Measurements from ENCODE around the gene NIN. TPM values are rescaled to one million over a fixed set of nuclear protein-coding genes. Genes with fewer than 3 reads are reported as not detected.

The NIN gene
- total RNA-seq, 4 donors from 2014 or later: 22.7 to 32.2 (median 28.5) TPM

DNA sequence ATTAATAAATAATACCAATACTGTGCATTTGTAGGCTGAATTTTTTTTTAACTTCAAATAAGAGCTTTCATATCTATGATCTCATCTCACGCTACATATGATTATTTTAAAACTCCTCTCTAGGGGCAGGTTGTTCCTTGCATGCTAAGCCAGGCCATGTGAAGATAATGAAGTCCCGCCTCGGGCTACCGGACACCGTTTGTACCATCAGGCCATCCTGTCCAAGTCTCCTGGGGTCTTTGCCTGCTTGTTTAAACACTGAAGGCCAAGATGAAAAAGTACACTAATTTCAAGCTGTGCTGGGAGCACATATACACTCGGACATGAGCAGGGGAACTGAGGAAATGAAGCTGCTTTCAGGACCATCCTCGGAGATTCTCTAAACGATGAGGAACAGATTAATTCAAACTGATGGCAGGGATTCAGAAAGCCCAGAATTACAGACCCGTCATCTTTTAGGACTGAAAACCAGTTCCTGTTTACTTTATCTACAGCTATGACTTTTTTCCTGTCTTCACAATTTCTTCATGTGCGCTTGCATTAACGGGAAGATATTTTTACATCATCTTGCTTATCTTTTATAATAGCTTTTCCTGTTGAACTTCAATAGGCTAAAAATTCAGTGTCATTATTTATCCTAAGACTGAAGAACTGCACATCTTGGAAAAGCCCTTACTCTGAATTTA lies 34.6 kb upstream of the NIN start:
- 68% methylated on average over 11 of the region's 11 CpGs for WGBS, 2 donors
- intact Hi-C loops (cut with DNase I; ENCODE audit: low total_unique reads): no loop called here

DNA sequence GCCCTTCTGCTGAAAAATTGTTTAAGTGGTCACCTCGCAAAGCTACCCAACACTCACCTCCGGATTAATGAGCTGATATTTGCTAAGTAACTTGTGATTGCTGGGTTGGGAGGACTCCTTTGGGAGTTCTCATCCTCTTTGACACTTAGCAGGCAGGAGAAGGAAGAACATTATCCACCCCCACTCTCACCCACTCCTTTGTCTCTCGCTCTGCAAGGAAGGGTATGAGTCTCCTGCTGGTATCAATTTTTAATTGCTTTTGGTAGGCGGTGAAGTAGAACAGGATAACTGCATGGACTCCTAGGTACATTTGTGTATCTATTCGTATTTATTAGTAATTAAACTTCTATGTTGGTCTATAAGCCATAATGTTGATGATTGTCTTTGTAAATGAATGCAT lies 34.0 kb upstream of the NIN start:
- DNase-seq (ENCODE audit: low spot score in 2 of 2): no peak
- no peak for TF ChIP-seq POLR2A (IDR thresholded peaks at IDR 0.05)
- TF ChIP-seq CTCF (IDR thresholded peaks at IDR 0.05): no peak
- no peak overlapping the region for H3K4me3 ChIP-seq (ENCODE audit: low read depth, poor library complexity, severe bottlenecking)
- intact Hi-C loops (cut with DNase I; ENCODE audit: low total_unique reads): no loop called here
- WGBS, 2 donors: 85 to 90% methylated on average over 5 of the region's 5 CpGs

More for the DNA sequence above, 34.6 kb upstream of the NIN start:
- TF ChIP-seq CTCF (IDR thresholded peaks at IDR 0.05) (no peak), POLR2A (IDR thresholded peaks at IDR 0.05) (no peak)
- H3K4me3 ChIP-seq (ENCODE audit: low read depth, poor library complexity, severe bottlenecking): no peak overlapping the region
- DNase-seq (ENCODE audit: low spot score in 2 of 2): no peak

DNA sequence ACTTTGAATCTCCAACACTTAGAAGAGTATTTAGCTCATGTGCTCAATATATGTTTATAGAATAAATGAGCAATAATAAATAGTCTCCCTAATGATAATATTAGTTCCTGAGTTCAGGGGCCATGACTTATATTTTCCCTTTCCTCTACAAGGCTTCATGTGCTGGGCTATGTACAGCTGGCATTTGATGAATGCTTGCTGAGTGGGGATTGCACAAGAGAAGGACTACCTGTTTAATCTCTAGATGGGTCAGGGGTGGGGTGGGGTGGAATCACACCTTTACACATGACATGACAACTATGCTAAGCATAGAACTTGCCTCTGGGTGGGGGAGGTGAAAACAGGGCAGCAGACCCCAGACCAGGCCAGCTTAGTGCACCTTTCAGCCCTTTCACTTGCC lies 33.3 kb upstream of the NIN start:
- no peak for DNase-seq (ENCODE audit: low spot score in 2 of 2)
- no peak overlapping the region for H3K4me3 ChIP-seq (ENCODE audit: low read depth, poor library complexity, severe bottlenecking)
- intact Hi-C loops (cut with DNase I; ENCODE audit: low total_unique reads): no loop called here
- TF ChIP-seq POLR2A (IDR thresholded peaks at IDR 0.05) (no peak), CTCF (IDR thresholded peaks at IDR 0.05) (no peak)

DNA sequence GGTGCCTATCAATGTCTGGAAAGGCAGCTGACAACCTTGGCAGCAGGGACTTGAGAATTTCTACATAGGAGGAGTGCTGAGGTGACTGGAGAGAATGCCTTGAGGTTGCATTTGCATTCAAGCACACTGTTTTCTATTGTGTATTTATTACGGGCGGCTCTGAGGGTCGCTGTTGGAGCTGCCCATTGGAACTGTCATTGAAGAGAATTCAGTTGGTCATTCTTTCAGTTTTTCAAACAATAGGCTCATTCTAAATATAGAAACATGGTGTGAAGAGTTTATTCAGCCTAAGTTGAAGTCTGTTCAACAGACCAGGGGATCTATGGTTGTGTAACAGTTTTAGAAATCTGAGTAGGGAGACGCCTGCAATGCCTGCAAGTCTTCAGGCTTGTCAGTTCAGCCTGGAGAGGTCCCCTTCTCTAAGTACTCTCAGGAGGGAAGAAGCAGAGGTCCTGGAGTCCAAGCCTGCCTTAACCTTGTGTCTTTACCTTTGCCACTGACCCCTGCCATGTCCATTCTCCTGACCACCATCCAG lies 31.1 kb upstream of the NIN start:
- no peak for TF ChIP-seq POLR2A (IDR thresholded peaks at IDR 0.05)
- no peak for TF ChIP-seq CTCF (IDR thresholded peaks at IDR 0.05)
- no peak for DNase-seq (ENCODE audit: low spot score in 2 of 2)
- H3K4me3 ChIP-seq (ENCODE audit: low read depth, poor library complexity, severe bottlenecking): no peak overlapping the region
- intact Hi-C loops (cut with DNase I; ENCODE audit: low total_unique reads): no loop called here
- 78 to 86% methylated on average over 4 of the region's 4 CpGs for WGBS, 2 donors

GRCh38 chr14:50860478-50861086 lies 29.6 kb upstream of the NIN start:
- intact Hi-C loops (cut with DNase I; ENCODE audit: low total_unique reads): no loop called here
- H3K4me3 ChIP-seq (ENCODE audit: low read depth, poor library complexity, severe bottlenecking): peak overlapping the region; percentile 47
- TF ChIP-seq POLR2A (IDR thresholded peaks at IDR 0.05): no peak
- no peak for TF ChIP-seq CTCF (IDR thresholded peaks at IDR 0.05)
- DNase-seq (ENCODE audit: low spot score in 2 of 2): peak; percentile 85 to 95
- 1 to 2% methylated on average over 6 of the region's 6 CpGs for WGBS, 2 donors

Data from lower leg skin (tissue), 4 donors.